Liver (tissue), 3 donors: ENCODE measurements around the gene GAL.

Source experiments
- EGR1 ChIP-seq, 2 donors: IDR thresholded peaks; 2 replicates each; pipeline ENCODE4 v1.6.1; 2016 to 2018; ENCODE audit warnings: antibody characterized with exemption in 2 of 2, low read depth in 2 of 2
- GABPA ChIP-seq, 2 donors: IDR thresholded peaks in 1 of 2; conservative IDR thresholded peaks in 1 of 2; 2 replicates each; pipeline ENCODE4 v1.6.1; 2016; ENCODE audit warnings: antibody characterized with exemption in 2 of 2, mild to moderate bottlenecking in 1 of 2, moderate library complexity in 1 of 2
- HNF4G ChIP-seq: IDR thresholded peaks from 2 replicates; pipeline ENCODE4 v1.6.1; 2016; ENCODE audit warnings: antibody characterized with exemption
- JUND ChIP-seq, 2 donors: IDR thresholded peaks; 2 replicates each; pipeline ENCODE4 v1.6.1; 2016; ENCODE audit warnings: antibody characterized with exemption in 2 of 2
- MAX ChIP-seq: IDR thresholded peaks from 2 replicates; pipeline ENCODE4 v1.6.1; 2016; ENCODE audit warnings: antibody characterized with exemption
- NR2F2 ChIP-seq: IDR thresholded peaks from 2 replicates; pipeline ENCODE4 v1.6.1; 2016; ENCODE audit warnings: antibody characterized with exemption
- RAD21 ChIP-seq, 2 donors: IDR thresholded peaks; 2 replicates each; pipeline ENCODE4 v1.6.1; 2016; ENCODE audit warnings: antibody characterized with exemption in 2 of 2, mild to moderate bottlenecking in 2 of 2
- SP1 ChIP-seq: IDR thresholded peaks from 2 replicates; pipeline ENCODE4 v1.6.1; 2018; ENCODE audit warnings: antibody characterized with exemption, mild to moderate bottlenecking
- TAF1 ChIP-seq: conservative IDR thresholded peaks from 2 replicates; pipeline ENCODE4 v1.6.1; 2016; ENCODE audit warnings: antibody characterized with exemption, mild to moderate bottlenecking
- YY1 ChIP-seq: IDR thresholded peaks from 2 replicates; pipeline ENCODE4 v1.6.1; 2016; ENCODE audit warnings: antibody characterized with exemption, mild to moderate bottlenecking
- TF ChIP-seq, protein P1 (sequence below): fragments of 150-350 bp; IDR thresholded peaks from 2 replicates; pipeline ENCODE4 v1.5.1; 2017; ENCODE audit warnings: improper control_type of control experiment, low read depth, low read length; ENCODE audit not compliant: missing input control
- TF ChIP-seq, protein P2 (sequence below): IDR thresholded peaks from 2 replicates; pipeline ENCODE4 v1.6.1; 2016; ENCODE audit warnings: antibody characterized with exemption
- donor health status: healthy.
- donor health status: healthy.

DNA sequence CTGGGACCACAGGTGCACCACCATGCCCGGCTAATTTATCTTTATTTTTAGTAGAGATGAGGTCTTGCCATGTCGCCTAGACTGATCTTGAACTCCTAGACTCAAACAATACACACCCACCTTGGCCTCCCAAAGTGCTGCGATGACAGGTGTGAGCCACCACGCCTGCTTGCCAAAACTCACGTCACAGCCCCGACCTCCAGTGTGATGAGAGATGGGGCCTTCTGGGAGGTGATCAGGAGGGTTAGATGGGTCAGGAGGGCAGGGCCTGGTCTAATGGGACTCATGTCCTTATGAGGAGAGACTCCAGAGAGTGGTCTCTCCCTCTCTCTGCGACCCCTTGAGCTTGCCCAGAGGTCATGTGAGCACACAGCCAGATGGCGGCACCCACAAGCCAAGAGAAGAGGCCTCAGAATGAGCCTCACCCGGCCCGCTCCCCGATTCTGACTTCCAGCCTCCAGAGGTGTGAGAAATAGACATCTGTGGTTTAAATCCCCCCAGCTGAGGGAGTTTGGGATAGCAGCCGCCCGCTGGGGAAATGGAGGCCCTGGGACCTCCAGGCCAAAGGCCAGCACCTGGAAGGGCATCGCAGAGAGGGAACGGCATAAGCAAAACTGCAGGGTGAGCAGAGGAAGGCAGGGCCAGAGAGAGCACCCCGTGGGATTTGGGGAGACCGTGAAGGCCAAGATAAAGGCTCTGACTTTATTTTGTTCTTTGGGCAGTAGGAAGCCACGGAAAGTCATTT is 24.1 kb upstream of the GAL start:
- no peak for TF ChIP-seq JUND (IDR thresholded peaks at IDR 0.05)
- TF ChIP-seq, protein P1, sequence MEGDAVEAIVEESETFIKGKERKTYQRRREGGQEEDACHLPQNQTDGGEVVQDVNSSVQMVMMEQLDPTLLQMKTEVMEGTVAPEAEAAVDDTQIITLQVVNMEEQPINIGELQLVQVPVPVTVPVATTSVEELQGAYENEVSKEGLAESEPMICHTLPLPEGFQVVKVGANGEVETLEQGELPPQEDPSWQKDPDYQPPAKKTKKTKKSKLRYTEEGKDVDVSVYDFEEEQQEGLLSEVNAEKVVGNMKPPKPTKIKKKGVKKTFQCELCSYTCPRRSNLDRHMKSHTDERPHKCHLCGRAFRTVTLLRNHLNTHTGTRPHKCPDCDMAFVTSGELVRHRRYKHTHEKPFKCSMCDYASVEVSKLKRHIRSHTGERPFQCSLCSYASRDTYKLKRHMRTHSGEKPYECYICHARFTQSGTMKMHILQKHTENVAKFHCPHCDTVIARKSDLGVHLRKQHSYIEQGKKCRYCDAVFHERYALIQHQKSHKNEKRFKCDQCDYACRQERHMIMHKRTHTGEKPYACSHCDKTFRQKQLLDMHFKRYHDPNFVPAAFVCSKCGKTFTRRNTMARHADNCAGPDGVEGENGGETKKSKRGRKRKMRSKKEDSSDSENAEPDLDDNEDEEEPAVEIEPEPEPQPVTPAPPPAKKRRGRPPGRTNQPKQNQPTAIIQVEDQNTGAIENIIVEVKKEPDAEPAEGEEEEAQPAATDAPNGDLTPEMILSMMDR = no peak
- TF ChIP-seq MAX = no peak
- no peak for TF ChIP-seq NR2F2
- TF ChIP-seq HNF4G = no peak
- no peak for TF ChIP-seq RAD21 (IDR thresholded peaks at IDR 0.05)
- TF ChIP-seq SP1 = no peak
- TF ChIP-seq EGR1 (IDR thresholded peaks at IDR 0.05; ENCODE audit: low read depth in 2 of 2) = no peak
- TF ChIP-seq TAF1 = no peak
- no peak for TF ChIP-seq GABPA (IDR thresholded peaks at IDR 0.05 in 1 of 2, conservative IDR thresholded peaks at IDR 0.05 in 1 of 2)
- TF ChIP-seq, protein P2, sequence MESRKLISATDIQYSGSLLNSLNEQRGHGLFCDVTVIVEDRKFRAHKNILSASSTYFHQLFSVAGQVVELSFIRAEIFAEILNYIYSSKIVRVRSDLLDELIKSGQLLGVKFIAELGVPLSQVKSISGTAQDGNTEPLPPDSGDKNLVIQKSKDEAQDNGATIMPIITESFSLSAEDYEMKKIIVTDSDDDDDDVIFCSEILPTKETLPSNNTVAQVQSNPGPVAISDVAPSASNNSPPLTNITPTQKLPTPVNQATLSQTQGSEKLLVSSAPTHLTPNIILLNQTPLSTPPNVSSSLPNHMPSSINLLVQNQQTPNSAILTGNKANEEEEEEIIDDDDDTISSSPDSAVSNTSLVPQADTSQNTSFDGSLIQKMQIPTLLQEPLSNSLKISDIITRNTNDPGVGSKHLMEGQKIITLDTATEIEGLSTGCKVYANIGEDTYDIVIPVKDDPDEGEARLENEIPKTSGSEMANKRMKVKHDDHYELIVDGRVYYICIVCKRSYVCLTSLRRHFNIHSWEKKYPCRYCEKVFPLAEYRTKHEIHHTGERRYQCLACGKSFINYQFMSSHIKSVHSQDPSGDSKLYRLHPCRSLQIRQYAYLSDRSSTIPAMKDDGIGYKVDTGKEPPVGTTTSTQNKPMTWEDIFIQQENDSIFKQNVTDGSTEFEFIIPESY = no peak
- TF ChIP-seq YY1 = no peak
